Measurements from ENCODE around the gene CCSER2.

Gene CCSER2

DNA sequence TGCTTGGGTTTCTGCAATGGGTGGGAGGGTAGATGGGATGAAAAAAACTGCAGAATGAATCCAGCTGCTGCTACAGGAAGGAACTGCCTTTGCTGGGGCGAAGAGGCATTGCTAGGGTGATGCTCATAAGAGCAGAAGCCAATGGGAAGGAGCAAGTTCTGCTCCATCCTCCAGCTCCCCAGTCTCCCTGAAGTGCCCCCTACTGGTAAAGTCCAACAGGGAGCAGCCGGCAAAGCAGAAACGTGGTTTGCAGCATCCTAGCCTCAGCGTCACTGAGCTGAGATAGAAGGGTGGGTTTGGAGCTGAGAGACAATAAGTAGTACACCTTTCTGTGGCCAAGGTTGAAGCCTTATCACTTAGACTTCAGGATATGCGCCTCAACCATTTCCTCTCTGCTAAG lies 220.5 kb downstream of the CCSER2 start:
- DNase-seq (ENCODE audit: low read depth in 2 of 2): no peak

DNA sequence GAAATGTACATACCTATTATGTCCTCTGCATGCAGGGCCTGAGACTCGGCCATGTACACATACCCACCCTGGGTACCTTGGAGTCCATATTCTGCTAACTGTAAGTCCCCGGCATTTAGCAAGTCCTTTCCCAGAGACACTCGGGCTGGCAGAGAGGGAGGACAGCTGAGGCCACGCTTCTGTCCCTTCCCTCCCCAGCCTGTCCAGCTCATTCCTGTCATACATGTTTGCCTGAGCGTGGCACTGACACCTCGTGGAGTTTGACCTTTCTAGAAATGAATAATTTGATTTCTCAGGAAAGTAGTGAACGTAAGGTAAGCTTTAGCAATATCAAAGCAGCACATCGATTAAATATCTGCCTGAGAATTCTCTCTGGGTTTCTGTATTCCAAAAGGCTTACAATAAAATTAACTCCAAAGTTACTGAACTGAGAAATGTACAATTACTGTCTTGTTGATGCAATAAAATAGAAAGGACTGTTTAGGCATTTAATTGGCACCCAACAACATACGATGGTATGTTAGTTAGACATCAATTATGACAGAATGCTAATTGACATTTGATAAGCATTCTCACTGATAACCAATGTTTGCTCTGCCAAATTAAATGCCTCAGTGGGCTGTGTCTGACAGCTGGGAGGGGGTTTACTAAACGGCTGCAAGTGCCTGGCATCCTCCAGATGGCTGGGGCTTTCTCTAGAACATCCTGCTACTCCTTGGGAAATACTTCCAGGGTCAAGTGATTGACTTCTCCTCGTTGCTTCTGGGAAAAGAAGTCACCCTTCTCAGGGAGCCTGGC lies 221.2 kb downstream of the CCSER2 start:
- no peak for DNase-seq (ENCODE audit: low read depth in 2 of 2)

DNA sequence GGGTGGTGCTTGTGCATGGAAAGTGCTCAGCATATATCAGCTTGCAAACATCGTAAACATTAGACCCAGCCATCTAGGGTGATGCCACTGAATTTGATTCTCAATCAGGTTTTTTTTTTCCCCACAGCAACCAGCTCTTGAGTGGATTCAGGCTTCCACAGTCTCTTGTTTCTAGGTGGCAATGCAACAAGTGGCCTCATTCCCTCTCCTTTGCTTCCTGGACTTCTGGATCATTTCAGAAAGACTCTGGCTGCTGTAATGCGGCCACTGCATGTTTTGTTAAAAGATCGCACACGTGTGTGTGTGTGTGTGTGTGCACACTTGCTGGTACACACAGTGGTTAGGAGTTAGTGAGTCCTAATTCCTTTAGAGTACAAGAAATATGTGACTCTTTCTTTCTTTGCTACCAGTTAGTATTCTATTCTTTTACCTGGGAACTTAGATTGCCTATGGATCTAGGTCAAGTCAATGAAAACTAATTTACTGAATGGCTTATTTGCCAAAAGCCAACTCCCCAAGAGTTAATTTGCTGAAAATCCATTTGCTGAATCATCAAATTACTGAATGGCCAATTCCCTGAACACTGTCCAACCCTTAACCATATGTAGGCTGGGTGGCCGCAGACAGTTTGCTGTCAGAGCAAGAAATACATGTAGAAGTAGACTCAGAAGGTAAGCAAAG lies 222.5 kb downstream of the CCSER2 start:
- no peak for DNase-seq (ENCODE audit: low read depth in 2 of 2)

DNA sequence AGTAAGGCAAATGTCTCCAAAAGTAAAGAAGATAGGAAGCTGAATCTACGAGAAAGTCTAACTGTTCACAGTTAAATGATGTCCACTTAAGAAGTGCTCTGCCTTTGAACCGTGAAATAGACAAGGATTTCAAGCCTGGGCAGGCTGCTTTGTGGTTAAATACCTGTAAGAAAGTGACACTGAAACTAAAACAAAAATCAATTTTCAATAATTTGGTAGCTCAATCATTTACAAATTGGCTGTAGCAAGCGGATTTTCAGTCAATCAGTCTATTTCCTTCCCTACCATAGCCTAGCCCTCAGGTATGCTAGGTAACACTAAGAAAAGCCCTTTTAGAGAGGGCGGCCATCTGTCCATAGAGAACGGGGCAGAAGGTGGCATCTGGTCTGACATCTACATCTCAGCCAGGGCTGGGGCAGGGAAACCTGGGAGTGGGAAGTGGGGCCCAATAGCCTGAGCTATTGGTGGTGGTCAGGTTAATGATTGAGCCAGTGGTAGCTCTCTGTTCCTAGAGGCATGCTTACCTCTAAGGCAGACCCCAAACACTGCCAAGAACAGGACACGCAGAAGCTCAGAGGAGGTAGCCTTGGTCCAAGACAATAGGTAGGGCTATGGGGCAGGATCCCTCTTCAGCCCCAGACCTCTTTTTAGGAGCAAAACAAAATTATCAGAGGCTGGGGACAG lies 223.2 kb downstream of the CCSER2 start:
- DNase-seq (ENCODE audit: low read depth in 2 of 2): no peak

DNA sequence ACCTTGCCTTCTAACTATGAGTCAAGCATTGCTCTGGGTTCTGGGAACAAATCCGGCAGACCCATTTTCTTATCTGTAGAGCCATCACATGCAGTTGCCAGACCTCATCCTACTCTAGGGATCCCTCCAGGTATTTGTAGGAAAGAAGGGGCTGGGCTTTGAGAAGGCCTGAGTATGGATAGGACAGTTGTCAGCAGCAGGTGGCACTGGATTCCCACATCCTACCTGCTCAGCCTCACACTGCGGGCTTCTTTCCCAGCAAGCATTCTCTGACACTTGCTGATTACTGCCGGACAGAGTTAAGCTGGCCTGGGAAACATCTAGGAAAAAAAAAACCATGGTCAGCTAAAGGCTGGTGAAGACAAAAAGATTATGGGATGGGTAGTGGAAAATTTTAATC lies 224.1 kb downstream of the CCSER2 start:
- DNase-seq (ENCODE audit: low read depth in 2 of 2): no peak

DNA sequence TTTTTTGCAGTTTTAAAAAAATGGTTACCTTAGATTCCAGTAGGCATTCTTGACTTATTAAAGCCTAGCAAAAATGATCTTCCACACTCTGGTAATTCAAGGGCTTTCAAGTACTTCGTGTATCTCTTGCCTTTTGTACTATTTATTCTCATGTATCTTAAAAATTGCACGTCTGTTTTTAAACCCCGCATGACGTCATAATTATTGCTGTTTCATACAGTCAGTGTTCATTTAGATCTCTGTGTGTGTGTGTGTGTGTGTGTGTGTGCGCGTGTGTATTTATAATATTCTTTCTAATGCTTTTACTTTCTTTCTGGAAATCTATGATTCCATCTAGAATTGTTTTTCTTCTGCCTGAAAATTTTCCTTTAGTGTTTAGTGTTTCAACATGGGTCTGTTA lies 234.2 kb downstream of the CCSER2 start:
- no peak for DNase-seq (ENCODE audit: low read depth in 2 of 2)

DNA sequence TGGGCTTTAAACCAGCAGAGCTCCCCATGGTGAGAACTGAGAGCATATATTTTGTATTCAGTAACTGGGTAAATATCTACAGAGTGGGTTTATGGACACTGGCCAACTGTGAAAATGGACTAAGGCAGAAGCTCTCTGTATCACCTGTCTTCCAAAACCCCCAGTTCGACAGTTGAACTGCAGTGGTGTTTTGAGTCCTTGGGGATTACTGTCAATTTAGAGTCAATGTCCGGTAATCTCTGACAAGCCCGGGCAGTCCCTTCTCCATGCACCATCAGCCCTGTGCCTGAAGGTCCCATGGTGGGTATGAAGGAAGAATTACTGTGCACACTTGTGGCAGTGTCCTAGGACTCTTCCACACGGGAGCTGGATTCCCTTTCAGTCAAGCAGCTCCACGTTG lies 235.0 kb downstream of the CCSER2 start:
- DNase-seq (ENCODE audit: low read depth in 2 of 2): no peak

DNA sequence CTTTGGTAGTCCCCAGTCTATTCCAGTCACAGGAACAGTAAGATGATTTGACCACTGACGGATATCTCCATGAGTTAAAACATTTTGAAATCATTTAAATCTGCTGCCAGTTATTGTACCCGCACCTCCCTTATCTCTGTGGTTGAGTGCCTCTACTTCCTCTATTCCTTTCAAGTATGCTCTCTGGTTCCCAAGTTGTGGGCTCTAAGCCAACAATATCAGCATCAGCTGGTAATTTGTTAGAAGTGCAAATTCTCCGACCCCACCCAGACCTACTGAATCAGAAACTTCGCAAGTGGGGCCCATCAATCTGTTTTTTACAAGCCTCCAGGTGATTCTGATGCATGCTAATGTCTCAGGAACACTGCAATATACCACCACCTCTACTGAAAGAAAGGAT lies 235.5 kb downstream of the CCSER2 start:
- no peak for DNase-seq (ENCODE audit: low read depth in 2 of 2)

DNA sequence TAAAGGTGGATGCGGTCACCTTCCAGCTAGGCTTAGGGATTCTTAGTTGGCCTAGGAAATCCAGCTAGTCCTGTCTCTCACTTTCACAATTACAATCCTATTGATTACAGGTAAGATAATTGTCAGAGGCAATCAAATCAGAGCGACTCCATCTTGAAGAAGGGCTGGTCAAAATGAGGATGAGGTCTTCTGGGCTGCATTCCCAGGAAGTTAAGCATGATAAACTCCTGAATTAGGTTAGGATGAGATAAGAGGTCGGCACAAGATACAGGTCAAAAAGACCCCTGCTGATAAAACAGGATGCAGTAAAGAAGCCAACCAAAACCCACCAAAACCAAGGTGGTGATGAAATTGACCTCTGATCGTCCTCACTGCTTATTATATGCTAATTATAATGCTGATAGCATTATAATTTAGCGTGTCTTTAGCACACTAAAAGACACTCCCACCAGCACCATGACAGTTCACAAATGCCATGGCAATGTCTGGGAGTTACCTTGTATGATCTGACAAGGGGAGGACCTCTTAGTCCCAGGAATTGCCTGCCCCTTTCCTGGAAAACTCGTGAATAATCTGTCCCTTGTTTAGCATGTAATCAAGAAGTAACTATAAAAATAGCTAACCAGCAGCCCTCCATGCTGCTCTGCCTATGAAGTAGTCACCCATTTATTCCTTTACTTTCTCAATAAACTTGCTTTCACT lies 237.6 kb downstream of the CCSER2 start:
- DNase-seq (ENCODE audit: low read depth in 2 of 2): no peak

DNA sequence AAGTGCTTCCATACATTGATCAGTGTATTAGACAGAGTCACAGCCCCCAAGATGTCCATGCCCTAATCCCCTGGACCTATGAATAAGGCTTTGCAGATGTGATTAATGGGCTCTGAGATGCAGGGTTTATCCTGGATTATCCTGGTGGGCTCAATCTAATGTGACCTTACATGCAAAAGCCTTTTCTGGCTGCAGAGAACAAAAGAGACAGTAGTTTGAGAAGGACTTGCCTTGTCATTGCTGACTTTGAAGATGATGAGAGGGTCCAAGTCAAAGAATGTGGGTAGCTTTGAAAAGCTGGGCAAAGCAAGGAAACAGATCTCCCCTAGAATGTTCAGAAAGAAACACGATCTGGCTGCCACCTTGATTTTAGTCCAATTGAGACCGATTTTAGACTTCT lies 238.7 kb downstream of the CCSER2 start:
- no peak for DNase-seq (ENCODE audit: low read depth in 2 of 2)

Data from activated CD4-positive, alpha-beta T cell treated with anti-CD3 and anti-CD28 coated beads for 24 hours (primary cell).